Liver (tissue), 9 donors: ENCODE data around the gene CEP350. TPM values are rescaled to one million over a fixed set of nuclear protein-coding genes. Genes with fewer than 3 reads are reported as not detected.

ENCODE experiments used
- DNase-seq: peaks from one replicate; pipeline ENCODE4 v3.0.0-alpha.2; 2017; ENCODE audit warnings: low spot score
- H3K27ac ChIP-seq, 2 donors: one replicate each; pipeline ENCODE4 v1.7.0; 2013; ENCODE audit warnings: inconsistent platforms in 2 of 2, low read length in 2 of 2, control low read depth in 1 of 2, low read depth in 1 of 2, mild to moderate bottlenecking in 1 of 2
- H3K27me3 ChIP-seq, 4 donors: one replicate each; pipeline versions ENCODE4 v1.6.1 to v1.7.0; 2013; ENCODE audit warnings: low read length in 3 of 4, inconsistent platforms in 1 of 4, mild to moderate bottlenecking in 1 of 4, moderate library complexity in 1 of 4; ENCODE audit not compliant: control insufficient read depth in 4 of 4, insufficient read depth in 4 of 4
- H3K36me3 ChIP-seq, 4 donors: one replicate each; pipeline versions ENCODE4 v1.6.1 to v1.7.0; 2013; ENCODE audit warnings: low read length in 3 of 4, mild to moderate bottlenecking in 3 of 4, low read depth in 1 of 4, moderate library complexity in 1 of 4; ENCODE audit not compliant: control insufficient read depth in 4 of 4, insufficient read depth in 3 of 4
- H3K4me1 ChIP-seq, 4 donors: one replicate each; pipeline versions ENCODE4 v1.6.1 to v1.7.0; 2013; ENCODE audit warnings: low read length in 3 of 4, mild to moderate bottlenecking in 3 of 4, moderate library complexity in 1 of 4; ENCODE audit not compliant: control insufficient read depth in 4 of 4, insufficient read depth in 4 of 4
- H3K4me3 ChIP-seq, 3 donors: one replicate each; pipeline versions ENCODE4 v1.6.1 to v1.7.0; 2013; ENCODE audit warnings: low read length in 3 of 3, control low read depth in 1 of 3, low read depth in 1 of 3, mild to moderate bottlenecking in 1 of 3
- H3K9ac ChIP-seq, 2 donors: one replicate each; pipeline ENCODE4 v1.7.0; 2013; ENCODE audit warnings: low read length in 2 of 2, mild to moderate bottlenecking in 2 of 2, moderate library complexity in 2 of 2, control low read depth in 1 of 2, low read depth in 1 of 2
- H3K9me3 ChIP-seq, 4 donors: one replicate each; pipeline versions ENCODE4 v1.6.1 to v1.7.0; 2013; ENCODE audit warnings: low read length in 3 of 4; ENCODE audit not compliant: control insufficient read depth in 4 of 4
- EGR1 ChIP-seq, 2 donors: IDR thresholded peaks; 2 replicates each; pipeline ENCODE4 v1.6.1; 2016 to 2018; ENCODE audit warnings: antibody characterized with exemption in 2 of 2, low read depth in 2 of 2
- FOXA1 ChIP-seq: IDR thresholded peaks from 2 replicates; pipeline ENCODE4 v1.6.1; 2016; ENCODE audit warnings: antibody characterized with exemption
- FOXA2 ChIP-seq: IDR thresholded peaks from 2 replicates; pipeline ENCODE4 v1.6.1; 2016; ENCODE audit warnings: antibody characterized with exemption
- GABPA ChIP-seq, 2 donors: IDR thresholded peaks in 1 of 2; conservative IDR thresholded peaks in 1 of 2; 2 replicates each; pipeline ENCODE4 v1.6.1; 2016; ENCODE audit warnings: antibody characterized with exemption in 2 of 2, mild to moderate bottlenecking in 1 of 2, moderate library complexity in 1 of 2
- HNF4A ChIP-seq, 2 donors: conservative IDR thresholded peaks; 2 replicates each; pipeline ENCODE4 v1.6.1; 2016; ENCODE audit warnings: antibody characterized with exemption in 2 of 2, mild to moderate bottlenecking in 2 of 2
- HNF4G ChIP-seq: IDR thresholded peaks from 2 replicates; pipeline ENCODE4 v1.6.1; 2016; ENCODE audit warnings: antibody characterized with exemption
- JUND ChIP-seq, 2 donors: IDR thresholded peaks; 2 replicates each; pipeline ENCODE4 v1.6.1; 2016; ENCODE audit warnings: antibody characterized with exemption in 2 of 2
- NR2F2 ChIP-seq: IDR thresholded peaks from 2 replicates; pipeline ENCODE4 v1.6.1; 2016; ENCODE audit warnings: antibody characterized with exemption
- RAD21 ChIP-seq, 2 donors: IDR thresholded peaks; 2 replicates each; pipeline ENCODE4 v1.6.1; 2016; ENCODE audit warnings: antibody characterized with exemption in 2 of 2, mild to moderate bottlenecking in 2 of 2
- RXRA ChIP-seq, 2 donors: IDR thresholded peaks; 2 replicates each; pipeline ENCODE4 v1.6.1; 2017 to 2018; ENCODE audit warnings: antibody characterized with exemption in 2 of 2, mild to moderate bottlenecking in 1 of 2
- TAF1 ChIP-seq: conservative IDR thresholded peaks from 2 replicates; pipeline ENCODE4 v1.6.1; 2016; ENCODE audit warnings: antibody characterized with exemption, mild to moderate bottlenecking
- YY1 ChIP-seq: IDR thresholded peaks from 2 replicates; pipeline ENCODE4 v1.6.1; 2016; ENCODE audit warnings: antibody characterized with exemption, mild to moderate bottlenecking
- WGBS: extraction: QIAGEN DNeasy Blood & Tissue Kit; methylation state at CpG from one replicate; pipeline ENCODE4 v1.1.7; 2013; 5-methylcytosine and 5-hydroxymethylcytosine counted together
- polyA plus RNA-seq, 2 donors: library from polyadenylated mRNA; stranded (reverse) in 1 of 2; unstranded in 1 of 2; fragments of 200-250 nt in 1 of 2; fragments of >200 nt in 1 of 2; fragmentation: Nextera tagmentation in 1 of 2; extraction: Ambion mirVana in 1 of 2; gene quantifications; one replicate each; pipeline versions ENCODE4 v1.2.1 to v1.2.3, GENCODE V29; 2013 to 2015
- total RNA-seq, 2 donors: library from RNA; depleted of rRNA; stranded (reverse); fragments of >200 nt; gene quantifications; one replicate each; pipeline ENCODE4 v1.2.3, GENCODE V29; 2014
- TF ChIP-seq, protein P1 (sequence below): IDR thresholded peaks from 2 replicates; pipeline ENCODE4 v1.6.1; 2016; ENCODE audit warnings: antibody characterized with exemption
- TF ChIP-seq, protein P2 (sequence below): IDR thresholded peaks from 2 replicates; pipeline ENCODE4 v1.6.1; 2016; ENCODE audit warnings: antibody characterized with exemption
- TF ChIP-seq, protein P3 (sequence below): IDR thresholded peaks from 2 replicates; pipeline ENCODE4 v1.6.1; 2016; ENCODE audit warnings: antibody characterized with exemption, mild to moderate bottlenecking
- TF ChIP-seq, protein P4 (sequence below): fragments of 150-350 bp; IDR thresholded peaks from 2 replicates; pipeline ENCODE4 v1.5.1; 2017; ENCODE audit warnings: improper control_type of control experiment, low read depth, low read length; ENCODE audit not compliant: missing input control
- TF ChIP-seq, protein P5 (sequence below): IDR thresholded peaks from 2 replicates; pipeline ENCODE4 v1.6.1; 2016; ENCODE audit warnings: antibody characterized with exemption
- donor health status: healthy.
- donor health status: healthy.
- donor health status: healthy.
- donor health status: healthy.
- donor health status: healthy.

Gene CEP350
- total and polyA plus RNA-seq, 4 donors, result 4.5 to 49.0 (median 18.9) TPM

- Histone ChIP-seq H3K9me3 (no peaks in the 10 kb centered on the region), H3K4me1 (no peaks in the 10 kb centered on the region), H3K9ac (no peak overlapping the region), H3K27me3 (no peaks in the 10 kb centered on the region), H3K36me3 (no peaks in the 10 kb centered on the region), H3K4me3 (no peak overlapping the region), H3K27ac (no peak overlapping the region)
- 98% methylated on average over 1 of the region's 1 CpG for WGBS
- no peak for DNase-seq
- TF ChIP-seq JUND (IDR thresholded peaks at IDR 0.05) (no peak), FOXA1 (no peak), EGR1 (IDR thresholded peaks at IDR 0.05; ENCODE audit: low read depth in 2 of 2) (no peak), RXRA (IDR thresholded peaks at IDR 0.05) (no peak), GABPA (IDR thresholded peaks at IDR 0.05 in 1 of 2, conservative IDR thresholded peaks at IDR 0.05 in 1 of 2) (no peak)
- TF ChIP-seq, protein P1, sequence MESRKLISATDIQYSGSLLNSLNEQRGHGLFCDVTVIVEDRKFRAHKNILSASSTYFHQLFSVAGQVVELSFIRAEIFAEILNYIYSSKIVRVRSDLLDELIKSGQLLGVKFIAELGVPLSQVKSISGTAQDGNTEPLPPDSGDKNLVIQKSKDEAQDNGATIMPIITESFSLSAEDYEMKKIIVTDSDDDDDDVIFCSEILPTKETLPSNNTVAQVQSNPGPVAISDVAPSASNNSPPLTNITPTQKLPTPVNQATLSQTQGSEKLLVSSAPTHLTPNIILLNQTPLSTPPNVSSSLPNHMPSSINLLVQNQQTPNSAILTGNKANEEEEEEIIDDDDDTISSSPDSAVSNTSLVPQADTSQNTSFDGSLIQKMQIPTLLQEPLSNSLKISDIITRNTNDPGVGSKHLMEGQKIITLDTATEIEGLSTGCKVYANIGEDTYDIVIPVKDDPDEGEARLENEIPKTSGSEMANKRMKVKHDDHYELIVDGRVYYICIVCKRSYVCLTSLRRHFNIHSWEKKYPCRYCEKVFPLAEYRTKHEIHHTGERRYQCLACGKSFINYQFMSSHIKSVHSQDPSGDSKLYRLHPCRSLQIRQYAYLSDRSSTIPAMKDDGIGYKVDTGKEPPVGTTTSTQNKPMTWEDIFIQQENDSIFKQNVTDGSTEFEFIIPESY, result no peak
- TF ChIP-seq, protein P2, sequence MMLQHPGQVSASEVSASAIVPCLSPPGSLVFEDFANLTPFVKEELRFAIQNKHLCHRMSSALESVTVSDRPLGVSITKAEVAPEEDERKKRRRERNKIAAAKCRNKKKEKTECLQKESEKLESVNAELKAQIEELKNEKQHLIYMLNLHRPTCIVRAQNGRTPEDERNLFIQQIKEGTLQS, result no peak
These were observed 29.5 kb downstream of the CEP350 start for GRCh38 chr1:179984101-179984500.

DNA sequence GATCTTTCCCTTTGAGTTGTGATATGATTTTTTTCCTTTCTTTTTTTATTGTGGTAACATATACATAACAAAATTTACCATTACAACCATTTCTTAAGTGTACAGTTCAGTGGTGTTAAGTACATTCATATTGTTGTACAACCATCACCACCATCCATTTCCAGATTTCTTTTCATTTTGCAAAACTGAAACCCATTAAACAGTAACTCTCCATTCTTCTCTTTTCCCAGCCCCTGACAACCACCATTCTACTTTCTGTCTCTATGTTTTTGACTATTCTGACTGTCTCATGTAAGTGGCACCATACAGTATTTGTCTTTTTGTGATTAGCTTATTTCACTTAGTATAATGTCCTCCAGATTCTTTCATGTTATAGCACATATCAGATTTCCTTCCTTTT, 30.3 kb downstream of the CEP350 start:
- TF ChIP-seq FOXA1 (no peak), TAF1 (no peak), YY1 (no peak), HNF4G (no peak), RAD21 (IDR thresholded peaks at IDR 0.05) (no peak), HNF4A (conservative IDR thresholded peaks at IDR 0.05) (no peak), NR2F2 (no peak), JUND (IDR thresholded peaks at IDR 0.05) (no peak), FOXA2 (no peak), GABPA (IDR thresholded peaks at IDR 0.05 in 1 of 2, conservative IDR thresholded peaks at IDR 0.05 in 1 of 2) (no peak), EGR1 (IDR thresholded peaks at IDR 0.05; ENCODE audit: low read depth in 2 of 2) (no peak)
- TF ChIP-seq, protein P3, sequence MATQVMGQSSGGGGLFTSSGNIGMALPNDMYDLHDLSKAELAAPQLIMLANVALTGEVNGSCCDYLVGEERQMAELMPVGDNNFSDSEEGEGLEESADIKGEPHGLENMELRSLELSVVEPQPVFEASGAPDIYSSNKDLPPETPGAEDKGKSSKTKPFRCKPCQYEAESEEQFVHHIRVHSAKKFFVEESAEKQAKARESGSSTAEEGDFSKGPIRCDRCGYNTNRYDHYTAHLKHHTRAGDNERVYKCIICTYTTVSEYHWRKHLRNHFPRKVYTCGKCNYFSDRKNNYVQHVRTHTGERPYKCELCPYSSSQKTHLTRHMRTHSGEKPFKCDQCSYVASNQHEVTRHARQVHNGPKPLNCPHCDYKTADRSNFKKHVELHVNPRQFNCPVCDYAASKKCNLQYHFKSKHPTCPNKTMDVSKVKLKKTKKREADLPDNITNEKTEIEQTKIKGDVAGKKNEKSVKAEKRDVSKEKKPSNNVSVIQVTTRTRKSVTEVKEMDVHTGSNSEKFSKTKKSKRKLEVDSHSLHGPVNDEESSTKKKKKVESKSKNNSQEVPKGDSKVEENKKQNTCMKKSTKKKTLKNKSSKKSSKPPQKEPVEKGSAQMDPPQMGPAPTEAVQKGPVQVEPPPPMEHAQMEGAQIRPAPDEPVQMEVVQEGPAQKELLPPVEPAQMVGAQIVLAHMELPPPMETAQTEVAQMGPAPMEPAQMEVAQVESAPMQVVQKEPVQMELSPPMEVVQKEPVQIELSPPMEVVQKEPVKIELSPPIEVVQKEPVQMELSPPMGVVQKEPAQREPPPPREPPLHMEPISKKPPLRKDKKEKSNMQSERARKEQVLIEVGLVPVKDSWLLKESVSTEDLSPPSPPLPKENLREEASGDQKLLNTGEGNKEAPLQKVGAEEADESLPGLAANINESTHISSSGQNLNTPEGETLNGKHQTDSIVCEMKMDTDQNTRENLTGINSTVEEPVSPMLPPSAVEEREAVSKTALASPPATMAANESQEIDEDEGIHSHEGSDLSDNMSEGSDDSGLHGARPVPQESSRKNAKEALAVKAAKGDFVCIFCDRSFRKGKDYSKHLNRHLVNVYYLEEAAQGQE, result no peak
- TF ChIP-seq, protein P4, sequence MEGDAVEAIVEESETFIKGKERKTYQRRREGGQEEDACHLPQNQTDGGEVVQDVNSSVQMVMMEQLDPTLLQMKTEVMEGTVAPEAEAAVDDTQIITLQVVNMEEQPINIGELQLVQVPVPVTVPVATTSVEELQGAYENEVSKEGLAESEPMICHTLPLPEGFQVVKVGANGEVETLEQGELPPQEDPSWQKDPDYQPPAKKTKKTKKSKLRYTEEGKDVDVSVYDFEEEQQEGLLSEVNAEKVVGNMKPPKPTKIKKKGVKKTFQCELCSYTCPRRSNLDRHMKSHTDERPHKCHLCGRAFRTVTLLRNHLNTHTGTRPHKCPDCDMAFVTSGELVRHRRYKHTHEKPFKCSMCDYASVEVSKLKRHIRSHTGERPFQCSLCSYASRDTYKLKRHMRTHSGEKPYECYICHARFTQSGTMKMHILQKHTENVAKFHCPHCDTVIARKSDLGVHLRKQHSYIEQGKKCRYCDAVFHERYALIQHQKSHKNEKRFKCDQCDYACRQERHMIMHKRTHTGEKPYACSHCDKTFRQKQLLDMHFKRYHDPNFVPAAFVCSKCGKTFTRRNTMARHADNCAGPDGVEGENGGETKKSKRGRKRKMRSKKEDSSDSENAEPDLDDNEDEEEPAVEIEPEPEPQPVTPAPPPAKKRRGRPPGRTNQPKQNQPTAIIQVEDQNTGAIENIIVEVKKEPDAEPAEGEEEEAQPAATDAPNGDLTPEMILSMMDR, result no peak
- TF ChIP-seq, protein P5, sequence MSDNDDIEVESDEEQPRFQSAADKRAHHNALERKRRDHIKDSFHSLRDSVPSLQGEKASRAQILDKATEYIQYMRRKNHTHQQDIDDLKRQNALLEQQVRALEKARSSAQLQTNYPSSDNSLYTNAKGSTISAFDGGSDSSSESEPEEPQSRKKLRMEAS, result no peak
- TF ChIP-seq, protein P1, result no peak
- TF ChIP-seq, protein P2, result no peak

More for the DNA sequence above, 30.3 kb downstream of the CEP350 start:
- Histone ChIP-seq H3K4me3 (no peak overlapping the region), H3K27ac (no peak overlapping the region), H3K9ac (no peak overlapping the region), H3K9me3 (no peaks in the 10 kb centered on the region), H3K27me3 (no peaks in the 10 kb centered on the region), H3K4me1 (no peaks in the 10 kb centered on the region), H3K36me3 (peaks cover 0 to 2% (median 0%) of the 10 kb centered on the region in 4 donors)
- DNase-seq, result no peak
